ENCODE measurements around the gene SGO1. TPM values are rescaled to one million over a fixed set of nuclear protein-coding genes. Genes with fewer than 3 reads are reported as not detected.

The SGO1 gene
- total RNA-seq, 2 donors from 2014 or later, result 0.80 TPM; not detected in 1

Small RNA genes lying within 50 kb of the gene (microRNA-seq; reads per million reads assigned to microRNA genes)
- gene MIR3135A, result 0.27 to 0.40 reads per million in 2 donors

Other genes with a start within 250 kb of the SGO1 start
- gene RAB5A, start 239.1 kb downstream of the SGO1 start, total RNA-seq, result 10 to 100 TPM; 40.9 to 71.2 TPM
- not detected for gene PP2D1, start 173.9 kb downstream of the SGO1 start, total RNA-seq
- 10 to 100 TPM; 59.8 to 73.3 TPM for gene KAT2B, start 145.8 kb downstream of the SGO1 start, total RNA-seq